GM18873 (cell line): Measurements from ENCODE around the gene SERPINE2.
A peak's percentile ranks its signal among the peaks of the same experiment; 100 is the strongest.
"Not testable (repeated sequence)": the region's sequence is repeated elsewhere in the genome, so short reads cannot be mapped to it uniquely, and the experiment has no call there.

Source experiments
- ATAC-seq: cut with Tn5 transposase; IDR thresholded peaks from one replicate; pipeline ENCODE4 v1.9.1; 2021; ENCODE audit warnings: mild to moderate bottlenecking, moderate library complexity, moderate number of reproducible peaks; ENCODE audit not compliant: unreplicated experiment, low FRiP score

The SERPINE2 gene

DNA sequence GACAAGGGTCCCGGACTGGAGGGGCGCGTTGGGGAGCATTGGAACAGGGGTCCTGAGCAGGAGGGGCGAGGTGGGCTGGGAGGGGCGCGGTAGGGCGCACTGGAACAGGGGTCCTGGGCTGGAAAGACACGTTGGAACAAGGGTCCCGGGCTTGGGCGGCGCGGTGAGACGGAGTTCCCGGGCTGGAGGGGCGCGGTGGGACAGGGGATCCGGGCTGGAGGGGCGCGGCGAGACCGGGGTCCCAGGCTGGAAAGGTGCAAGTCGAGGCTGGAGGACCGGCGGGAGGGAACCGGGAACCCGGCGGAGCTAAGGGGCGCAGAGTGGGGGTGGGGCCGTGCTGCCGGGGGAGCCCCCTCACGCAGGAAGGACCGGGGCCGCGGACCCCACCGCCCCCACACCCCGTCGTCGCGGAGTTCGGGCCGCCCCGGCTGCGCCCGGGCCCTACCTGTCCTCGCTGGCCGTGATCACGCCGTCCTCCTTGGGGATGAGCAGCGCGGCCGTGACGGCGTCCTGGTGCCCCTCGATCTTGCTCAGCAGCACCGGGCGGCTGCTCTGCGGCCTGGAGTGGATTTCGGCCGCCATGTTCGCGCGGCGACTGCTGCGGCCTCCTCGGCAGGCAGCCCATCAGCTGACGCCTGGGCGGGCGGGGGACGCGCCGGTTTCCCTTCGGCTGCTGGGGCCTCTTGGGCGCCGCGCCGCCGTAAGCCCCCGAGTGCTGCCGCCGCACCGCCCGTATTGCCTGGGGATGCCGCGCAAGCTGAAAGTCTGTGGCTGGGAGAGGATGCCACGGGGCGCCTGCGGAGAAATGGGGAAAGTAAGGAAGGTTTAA is 94.2 kb downstream of the SERPINE2 start, which contains the start of gene WDFY1:
Gene WDFY1 (minus strand): TSS at position 633 of the 829 bp plus-strand sequence. CDS start 51 bp downstream, at position 582.
- peak; percentile 75 for ATAC-seq

DNA sequence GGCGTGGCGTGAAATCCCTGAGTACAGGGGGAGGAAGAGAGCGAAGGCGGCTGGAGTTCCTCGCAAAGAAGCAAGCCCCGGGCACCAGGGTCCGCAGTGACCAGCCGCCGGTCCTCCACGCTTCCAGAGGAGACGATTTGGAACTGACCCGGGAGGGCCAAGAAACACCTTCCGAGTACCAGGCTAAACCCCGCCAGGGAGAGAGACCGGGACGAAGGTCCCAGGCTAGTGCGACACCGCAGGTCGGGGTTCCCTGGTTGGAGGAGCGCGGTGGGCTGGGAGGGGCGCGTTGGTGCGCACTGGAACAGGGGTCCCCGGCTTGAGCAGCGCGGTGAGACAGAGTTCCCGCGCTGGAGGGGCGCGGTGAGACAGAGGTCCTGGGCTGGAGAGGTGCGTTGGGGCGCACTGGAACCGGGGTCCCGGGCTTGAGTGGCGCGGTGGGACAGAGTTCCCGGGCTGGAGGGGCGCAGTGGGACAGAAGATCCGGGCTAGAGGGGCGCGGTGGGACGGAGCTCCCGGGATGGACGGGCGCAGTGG is 94.9 kb downstream of the SERPINE2 start:
- ATAC-seq, result no peak

DNA sequence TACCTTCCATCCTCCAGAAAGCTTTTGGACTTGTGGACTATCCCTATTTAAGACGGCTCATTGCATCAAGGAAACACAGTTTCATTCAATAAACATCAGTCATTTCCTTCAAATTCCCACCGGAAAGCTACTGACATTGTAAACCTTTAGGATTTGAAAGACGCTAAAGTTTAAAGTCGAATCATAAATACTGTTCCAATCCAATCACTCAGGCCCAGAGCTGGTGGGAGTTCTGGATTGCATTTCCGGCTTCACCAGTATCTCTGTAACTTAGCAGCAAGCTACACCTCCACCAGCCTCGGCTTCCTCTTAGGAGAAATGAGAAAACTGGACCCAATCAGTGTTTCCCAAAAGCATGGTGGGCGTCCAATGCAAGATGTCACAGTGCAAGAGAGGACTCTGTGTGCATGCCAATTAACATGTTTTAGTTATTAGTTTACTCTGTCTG is 95.5 kb downstream of the SERPINE2 start:
- no peak for ATAC-seq

DNA sequence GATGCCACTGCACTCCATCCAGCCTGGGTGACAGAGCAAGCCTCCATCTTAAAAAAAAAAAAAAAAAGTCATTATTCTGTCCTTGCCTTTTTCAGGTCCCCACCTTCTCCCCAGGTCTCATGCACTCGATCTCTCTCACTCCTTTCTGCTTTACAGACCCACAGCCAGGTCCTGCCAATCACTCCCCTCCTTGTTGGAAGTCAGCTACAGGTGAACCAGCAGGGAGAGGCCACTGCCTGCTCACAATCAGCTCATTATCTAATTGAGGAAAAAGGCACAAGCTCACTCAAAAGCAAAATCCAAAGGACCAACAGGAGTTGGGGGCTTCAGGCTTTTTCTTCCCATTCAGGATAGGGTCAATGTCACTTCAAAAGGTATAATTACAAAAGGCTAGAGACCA is 96.0 kb downstream of the SERPINE2 start:
- ATAC-seq, result no peak

DNA sequence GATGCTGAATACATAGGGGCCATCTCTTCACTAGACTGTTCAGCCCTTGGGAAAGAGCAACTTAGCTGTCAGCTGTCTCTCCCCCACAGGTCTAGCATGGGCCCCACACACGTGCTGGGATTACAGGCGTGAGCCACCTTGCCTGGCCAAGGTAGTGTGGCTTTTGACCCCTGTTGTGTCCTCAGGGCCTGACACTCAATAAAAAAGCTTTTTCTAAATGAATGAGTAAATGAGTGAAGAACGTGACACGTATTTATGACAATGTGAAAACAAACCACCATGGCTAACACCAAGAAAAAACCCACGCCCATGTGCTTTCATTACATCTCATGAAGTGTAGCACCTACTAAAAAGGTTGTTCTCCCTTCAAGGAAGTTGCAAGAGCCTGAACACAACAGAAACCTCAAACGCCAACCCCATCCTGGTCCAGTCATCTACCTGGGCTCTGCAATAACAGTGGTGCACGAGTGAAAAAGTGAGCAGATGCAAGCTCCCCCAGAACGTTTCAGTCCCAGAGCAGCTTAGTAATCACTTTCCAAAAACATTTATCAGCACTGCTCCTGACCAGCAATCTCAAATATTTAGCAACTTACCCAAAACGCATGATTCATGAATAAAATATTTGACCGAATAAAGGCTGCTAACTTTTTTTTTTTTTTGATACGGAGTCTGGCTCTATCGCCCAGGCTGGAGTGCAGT is 97.4 kb downstream of the SERPINE2 start:
- ATAC-seq, result peak; percentile 53

DNA sequence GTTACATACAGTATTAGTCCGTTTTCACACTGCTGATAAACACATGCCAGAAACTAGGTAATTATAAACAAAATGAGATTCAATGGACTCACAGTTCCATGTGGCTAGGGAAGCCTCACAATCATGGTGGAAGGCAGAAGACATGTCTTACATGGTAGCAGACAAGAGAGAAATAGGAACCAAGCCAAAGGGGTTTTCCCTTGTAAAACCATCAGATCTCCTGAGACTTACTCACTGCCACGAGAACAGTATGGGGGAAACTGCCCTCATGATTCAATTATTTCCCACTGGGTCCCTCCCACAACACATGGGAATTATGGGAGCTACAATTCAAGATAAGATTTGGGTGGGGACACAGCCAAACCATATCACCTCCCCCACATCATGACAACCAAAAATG is 99.6 kb downstream of the SERPINE2 start:
- ATAC-seq, result not testable (repeated sequence)

DNA sequence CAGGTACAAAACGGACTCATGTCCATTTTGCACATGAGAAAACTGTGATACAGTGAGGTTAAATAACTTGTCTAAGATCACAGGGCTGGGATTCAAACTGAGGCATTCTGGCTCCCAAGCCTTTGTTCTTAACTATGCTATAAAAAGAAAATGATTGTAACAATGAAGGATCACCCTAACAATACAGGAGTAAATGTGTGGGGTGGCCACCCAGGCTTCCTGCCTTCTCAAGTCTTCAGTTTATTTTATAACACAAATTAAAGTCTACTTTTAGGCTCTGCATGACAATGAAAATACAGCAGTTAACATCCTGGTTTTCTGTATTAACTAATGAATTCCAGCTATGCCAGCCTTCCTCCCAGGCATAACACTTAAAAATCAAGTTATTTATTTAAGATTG is 101.6 kb downstream of the SERPINE2 start:
- ATAC-seq, result no peak

DNA sequence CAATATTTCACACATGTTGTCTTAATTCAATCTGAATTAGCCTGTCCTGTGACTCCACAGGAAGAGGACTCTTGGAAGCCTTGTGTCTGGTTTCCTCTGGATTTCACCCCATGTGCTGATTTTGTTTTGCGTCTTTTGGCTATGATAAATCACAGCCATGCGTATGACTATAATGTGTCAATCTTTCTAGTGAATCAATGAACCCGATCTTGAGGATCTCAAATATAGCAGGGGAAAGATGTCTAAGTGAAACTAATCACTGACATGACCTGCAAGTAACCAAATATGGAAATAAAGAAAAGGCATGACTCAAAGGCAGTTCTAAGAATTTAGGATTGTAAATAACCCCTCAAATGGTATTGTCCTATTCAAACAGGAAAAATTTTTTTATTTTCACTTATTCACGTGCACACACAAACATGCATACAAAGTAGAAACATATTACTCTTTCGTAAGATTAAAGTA is 102.2 kb downstream of the SERPINE2 start:
- ATAC-seq, result no peak

DNA sequence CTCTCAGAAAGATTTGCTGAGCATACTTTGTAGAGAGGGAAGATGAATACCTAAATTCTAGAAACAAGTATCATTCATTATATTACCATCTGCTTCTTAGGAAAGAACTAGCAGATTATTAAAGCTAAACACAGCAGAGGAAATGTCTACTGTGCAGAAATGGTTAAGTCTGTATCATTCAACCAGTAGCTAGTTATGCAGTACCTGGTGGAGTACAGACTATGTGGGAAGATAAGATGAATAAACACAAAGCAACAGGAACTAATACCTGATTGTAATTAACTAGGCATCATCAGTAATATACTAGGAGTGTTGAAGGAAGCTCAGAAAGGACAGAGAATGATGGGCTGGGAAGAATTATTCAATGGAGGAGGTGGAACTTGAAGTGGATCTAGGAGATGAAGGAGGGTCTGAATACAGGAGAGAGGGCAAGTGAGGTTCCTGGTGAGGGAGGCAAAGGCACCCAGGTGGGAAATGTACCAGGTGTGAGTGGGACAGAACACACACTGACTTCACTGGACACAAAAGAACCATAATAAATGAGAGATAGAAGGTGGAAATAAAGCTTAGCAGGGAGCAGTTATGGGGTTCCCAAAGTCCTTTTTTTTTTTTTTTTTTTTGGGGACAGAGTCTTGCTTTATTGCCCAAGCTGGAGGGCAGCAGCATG is 103.5 kb downstream of the SERPINE2 start:
- no peak for ATAC-seq

DNA sequence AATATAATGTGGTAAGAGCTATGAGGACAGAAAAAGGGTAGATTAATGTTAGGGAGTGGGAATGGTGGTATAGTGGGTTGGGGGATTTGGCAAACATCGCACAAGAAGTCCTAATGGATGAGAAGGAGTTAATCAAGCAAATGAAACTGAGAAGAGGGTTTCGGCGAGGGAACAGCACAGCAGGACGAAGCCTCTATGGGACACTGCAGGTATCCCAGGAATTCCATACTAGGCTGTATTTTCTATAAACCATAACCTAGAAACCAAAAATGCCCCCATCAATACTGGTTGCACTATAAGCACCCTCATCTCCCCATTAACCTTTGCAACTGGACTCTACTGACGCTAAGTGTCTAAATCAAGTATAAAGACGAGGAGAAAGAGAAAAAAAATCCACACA is 104.2 kb downstream of the SERPINE2 start:
- no peak for ATAC-seq

DNA sequence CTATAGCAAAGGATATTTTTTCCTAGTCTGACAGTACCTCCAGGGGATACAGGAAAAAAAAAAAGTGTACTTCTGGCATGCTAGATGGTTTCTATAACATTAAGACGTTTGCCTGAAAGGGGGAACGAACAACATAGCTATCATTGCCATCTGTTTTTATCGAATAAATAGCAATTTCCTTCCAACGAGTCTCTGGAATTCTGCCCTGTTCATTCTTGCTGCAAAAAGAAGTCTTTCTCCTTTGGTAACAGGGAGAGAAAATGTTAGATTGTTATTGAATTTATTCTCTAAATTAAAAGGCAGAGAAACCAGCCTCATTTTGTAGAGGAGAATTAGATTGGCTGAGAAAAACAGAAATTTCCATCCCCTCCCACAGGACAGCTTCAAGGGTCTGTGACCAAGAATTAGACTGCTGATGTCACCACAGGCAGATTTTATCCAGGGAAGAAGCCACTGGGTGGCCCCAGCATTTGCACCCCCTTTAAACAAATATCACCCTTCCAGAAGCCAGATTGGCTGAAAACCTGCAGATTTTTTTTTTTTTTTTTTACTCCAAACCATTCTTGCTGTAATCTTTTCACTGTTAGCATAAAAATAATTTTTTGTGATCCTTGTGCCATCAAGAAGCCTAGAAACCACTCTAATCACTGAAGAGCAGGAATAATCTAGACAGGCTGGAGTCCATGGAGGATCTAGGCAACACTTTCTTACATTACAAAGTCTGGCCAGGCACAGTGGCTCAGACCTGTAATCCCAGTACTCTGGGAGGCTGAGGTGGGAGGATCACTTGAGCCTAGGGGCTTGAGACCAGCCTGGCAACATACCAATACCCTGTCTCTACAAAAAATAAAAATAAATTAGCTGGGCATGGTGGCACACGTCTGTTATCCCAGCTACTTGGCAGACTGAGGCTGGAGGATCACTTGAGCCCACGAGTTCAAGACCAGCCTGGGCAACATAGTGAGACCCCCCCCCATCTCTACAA is 106.0 kb downstream of the SERPINE2 start:
- ATAC-seq, result no peak

DNA sequence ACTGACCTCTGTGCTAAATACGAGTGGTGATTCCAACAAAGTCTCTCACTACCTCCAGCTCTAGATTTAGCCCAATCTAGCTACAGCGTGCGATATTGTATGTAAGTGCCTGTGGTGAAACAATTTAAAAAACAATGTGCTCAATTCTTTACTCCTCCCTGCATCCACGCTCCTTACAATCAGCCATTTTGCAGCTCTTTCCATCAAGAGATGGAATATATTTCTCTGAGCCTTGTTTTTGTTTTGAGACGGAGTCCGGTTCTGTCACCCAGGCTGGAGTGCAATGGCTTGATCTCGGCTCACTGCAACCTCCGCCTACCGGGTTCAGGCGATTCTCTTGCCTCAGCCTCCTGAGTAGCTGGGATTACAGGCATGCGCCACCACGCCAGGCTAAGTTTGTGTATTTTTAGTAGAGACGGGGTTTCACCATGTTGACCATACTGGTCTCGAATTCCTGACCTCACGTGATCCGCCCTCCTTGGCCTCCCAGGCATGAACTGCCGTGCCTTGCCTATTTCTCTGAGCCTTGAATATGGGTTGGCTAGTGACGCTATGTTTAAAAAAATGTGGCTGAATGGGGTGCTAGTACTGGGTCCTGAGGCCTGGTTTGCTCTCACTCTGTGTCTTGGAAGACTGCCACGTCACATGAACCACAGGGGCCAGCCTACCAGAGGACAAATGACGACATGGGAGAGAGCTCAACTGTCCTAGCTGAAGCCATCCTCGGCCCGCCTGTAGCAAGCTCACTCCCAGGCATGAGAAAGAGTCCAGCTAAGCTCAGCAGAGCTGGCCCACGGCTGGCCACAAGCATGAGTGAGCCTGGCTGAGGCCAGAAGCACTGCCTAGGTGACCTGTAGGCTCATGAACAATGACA is 108.7 kb downstream of the SERPINE2 start:
- no peak for ATAC-seq

DNA sequence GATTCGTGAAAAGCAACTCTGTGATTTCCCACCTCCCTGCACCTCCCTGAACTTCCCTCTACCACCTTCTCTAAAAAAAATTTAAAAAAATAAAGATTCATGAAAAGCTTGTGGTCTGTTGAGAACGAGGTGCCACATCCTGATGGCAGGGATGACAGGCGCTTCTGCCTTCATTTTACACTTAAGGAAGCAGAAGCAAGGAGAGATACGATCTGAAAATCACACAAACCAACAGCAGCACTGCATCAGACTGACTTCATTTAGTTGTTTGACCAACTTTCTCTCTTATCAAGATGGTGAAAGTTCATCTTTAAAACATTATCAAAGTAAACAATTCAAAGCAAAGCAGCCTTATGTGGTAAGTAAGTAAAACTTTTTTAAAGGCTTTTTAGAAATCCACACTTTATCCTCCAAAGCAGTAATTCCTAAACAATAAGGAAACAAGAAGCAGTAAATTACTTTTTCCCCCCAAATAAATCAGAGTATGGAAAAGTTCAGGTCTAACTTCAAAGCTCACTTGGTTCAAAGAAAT is 109.4 kb downstream of the SERPINE2 start:
- no peak for ATAC-seq

DNA sequence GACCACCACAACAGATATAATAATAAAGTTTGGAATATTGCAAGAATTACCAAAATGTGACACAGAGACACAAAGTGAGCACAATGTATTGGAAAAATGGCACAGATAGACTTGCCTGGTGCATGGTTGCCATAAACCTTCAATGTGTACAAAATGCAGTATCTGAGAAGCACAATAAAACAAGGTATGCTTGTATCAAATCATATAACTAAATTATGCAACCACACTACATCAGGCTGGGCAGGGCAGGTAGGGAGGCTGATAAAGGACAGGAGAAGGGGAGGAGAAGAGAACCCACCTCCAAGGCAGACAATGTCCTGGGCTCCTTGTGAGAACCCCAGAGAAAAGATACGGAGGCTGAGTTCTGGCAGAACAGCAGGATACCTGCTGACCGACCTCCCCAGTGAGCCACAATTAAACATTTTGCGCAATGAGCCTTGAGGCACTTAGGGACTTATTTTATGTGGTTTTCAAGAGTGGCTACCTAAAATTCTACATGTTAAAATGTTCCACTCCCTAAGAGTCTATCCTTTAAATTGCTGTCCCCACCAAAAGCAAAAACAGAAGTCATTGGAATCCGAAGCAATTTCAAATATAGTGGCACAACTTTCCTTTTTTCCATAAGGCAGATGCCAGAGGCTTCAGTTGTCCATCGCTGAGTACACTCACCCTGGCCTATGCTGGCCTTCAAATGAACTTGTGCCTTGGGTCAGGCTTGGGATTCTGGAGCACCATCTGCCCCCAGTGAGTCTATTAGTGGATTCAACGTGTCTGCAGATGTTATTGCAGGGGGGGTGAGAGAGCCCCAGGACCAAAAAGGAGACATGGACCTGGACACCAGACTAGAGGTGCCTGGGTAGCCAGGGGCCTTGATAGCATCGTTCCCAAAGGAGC is 110.7 kb downstream of the SERPINE2 start:
- ATAC-seq, result no peak

DNA sequence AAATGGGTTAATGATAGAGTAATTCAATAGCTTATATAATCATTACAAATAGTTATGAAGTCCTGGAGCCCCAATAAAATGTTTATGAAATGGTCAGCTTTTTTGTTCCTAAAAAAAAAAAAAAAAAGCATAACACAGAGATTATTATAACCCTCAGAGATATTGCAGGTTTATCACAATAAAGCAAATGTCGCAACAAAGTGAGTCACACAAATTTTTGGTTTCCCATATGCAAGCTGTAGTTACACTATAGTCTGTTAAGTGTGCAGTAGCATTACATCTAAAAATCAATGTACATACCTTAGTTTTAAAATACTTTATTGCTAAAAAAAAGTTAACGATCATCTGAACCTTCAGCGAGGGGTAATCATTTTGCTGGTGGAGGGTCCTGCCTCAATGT is 114.0 kb downstream of the SERPINE2 start:
- no peak for ATAC-seq
